Omental fat pad (tissue), 4 donors: ENCODE data around the gene SIGLEC8. TPM values are rescaled to one million over a fixed set of nuclear protein-coding genes. Genes with fewer than 3 reads are reported as not detected.

Experiments used
- ATAC-seq: fragments of 150-250 bp; one replicate; pipeline ENCODE4 v1.9.1; 2016; ENCODE audit warnings: mild to moderate bottlenecking, moderate library complexity; ENCODE audit not compliant: low FRiP score
- DNase-seq: peaks from one replicate; pipeline ENCODE4 v3.0.0-alpha.2; 2019; ENCODE audit warnings: low spot score
- small RNA-seq: library from RNA; depleted of rRNA; stranded (forward); fragments of <200 nt; gene quantifications from one replicate; pipeline ENCODE3, GENCODE V24; 2016
- total RNA-seq, 4 donors: library from RNA; depleted of rRNA; stranded (reverse); fragments of >200 nt; gene quantifications; one replicate each; pipeline ENCODE4 v1.1.0, GENCODE V29; 2016
- TF ChIP-seq, protein P1 (sequence below), 3 donors: fragments of 450-650 bp; IDR thresholded peaks; one replicate each; pipeline ENCODE4 v1.5.1; 2016 to 2017; ENCODE audit warnings: antibody characterized with exemption in 3 of 3, mild to moderate bottlenecking in 3 of 3, moderate library complexity in 2 of 3

The SIGLEC8 gene
- total RNA-seq, 4 donors from 2014 or later: 0.46 to 1.4 TPM; not detected in 2

GRCh38 chr19:51402117-51402516, 56.1 kb downstream of the SIGLEC8 start:
- no peak for DNase-seq
- no peak for ATAC-seq
- TF ChIP-seq, protein P1, sequence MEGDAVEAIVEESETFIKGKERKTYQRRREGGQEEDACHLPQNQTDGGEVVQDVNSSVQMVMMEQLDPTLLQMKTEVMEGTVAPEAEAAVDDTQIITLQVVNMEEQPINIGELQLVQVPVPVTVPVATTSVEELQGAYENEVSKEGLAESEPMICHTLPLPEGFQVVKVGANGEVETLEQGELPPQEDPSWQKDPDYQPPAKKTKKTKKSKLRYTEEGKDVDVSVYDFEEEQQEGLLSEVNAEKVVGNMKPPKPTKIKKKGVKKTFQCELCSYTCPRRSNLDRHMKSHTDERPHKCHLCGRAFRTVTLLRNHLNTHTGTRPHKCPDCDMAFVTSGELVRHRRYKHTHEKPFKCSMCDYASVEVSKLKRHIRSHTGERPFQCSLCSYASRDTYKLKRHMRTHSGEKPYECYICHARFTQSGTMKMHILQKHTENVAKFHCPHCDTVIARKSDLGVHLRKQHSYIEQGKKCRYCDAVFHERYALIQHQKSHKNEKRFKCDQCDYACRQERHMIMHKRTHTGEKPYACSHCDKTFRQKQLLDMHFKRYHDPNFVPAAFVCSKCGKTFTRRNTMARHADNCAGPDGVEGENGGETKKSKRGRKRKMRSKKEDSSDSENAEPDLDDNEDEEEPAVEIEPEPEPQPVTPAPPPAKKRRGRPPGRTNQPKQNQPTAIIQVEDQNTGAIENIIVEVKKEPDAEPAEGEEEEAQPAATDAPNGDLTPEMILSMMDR (IDR thresholded peaks at IDR 0.05): no peak

Small RNA genes lying within 50 kb of the gene (small RNA-seq; reads per million reads assigned to genes)
- gene AC020914.3 (not detected), gene AC020914.5 (not detected)

Other genes starting within 250 kb of the SIGLEC8 start
- gene CD33, start 233.4 kb downstream of the SIGLEC8 start, total RNA-seq: 10 to 100 TPM in 3 of 4 donors, 1 to 10 TPM in 1; 7.1 to 22.3 (median 18.0) TPM
- gene SIGLECL1, start 207.4 kb downstream of the SIGLEC8 start, total RNA-seq: not detected
- 1 to 10 TPM in 3 of 4 donors, not detected in 1; 1.4 to 2.9 (median 1.7) TPM for gene IGLON5, start 146.8 kb downstream of the SIGLEC8 start, total RNA-seq
- gene VSIG10L, start 116.3 kb downstream of the SIGLEC8 start, total RNA-seq: 1 to 10 TPM in 2 of 4 donors, under 1 TPM in 2; 0.47 to 1.0 (median 0.98) TPM
- 100 to 1,000 TPM; 136 to 251 (median 166) TPM for gene ETFB, start 92.1 kb downstream of the SIGLEC8 start, total RNA-seq
- gene CLDND2, start 89.5 kb downstream of the SIGLEC8 start, total RNA-seq: not detected
- gene NKG7, start 85.8 kb downstream of the SIGLEC8 start, total RNA-seq: 1 to 10 TPM in 2 of 4 donors, under 1 TPM in 1, not detected in 1; 0.56 to 4.0 (median 2.6) TPM
- not detected for gene LIM2, start 70.5 kb downstream of the SIGLEC8 start, total RNA-seq
- gene C19orf84, start 67.9 kb downstream of the SIGLEC8 start, total RNA-seq: not detected
- 1 to 10 TPM; 1.1 to 3.9 (median 2.8) TPM for gene SIGLEC10, start 40.8 kb downstream of the SIGLEC8 start, total RNA-seq
- gene CEACAM18, start 20.1 kb upstream of the SIGLEC8 start, total RNA-seq: not detected
- 1 to 10 TPM in 2 of 4 donors, not detected in 2; 1.1 TPM for gene SIGLEC12, start 43.3 kb upstream of the SIGLEC8 start, total RNA-seq
- gene SIGLEC6, start 73.2 kb upstream of the SIGLEC8 start, total RNA-seq: 1 to 10 TPM in 2 of 4 donors, under 1 TPM in 2; 0.38 to 1.4 (median 1.1) TPM
- 10 to 100 TPM in 1 of 4 donors, 1 to 10 TPM in 3; 2.2 to 11.5 (median 6.0) TPM for gene ZNF175, start 112.8 kb upstream of the SIGLEC8 start, total RNA-seq
- under 1 TPM in 1 of 4 donors, not detected in 3; 0.19 TPM for gene SIGLEC5, start 171.9 kb upstream of the SIGLEC8 start, total RNA-seq
- 10 to 100 TPM in 2 of 4 donors, 1 to 10 TPM in 1, not detected in 1; 1.9 to 12.6 (median 12.2) TPM for gene SIGLEC14, start 188.4 kb upstream of the SIGLEC8 start, total RNA-seq
- gene SPACA6, start 234.9 kb upstream of the SIGLEC8 start, total RNA-seq: 10 to 100 TPM in 3 of 4 donors, 1 to 10 TPM in 1; 6.2 to 14.2 (median 11.4) TPM